ENCODE measurements around the gene MPZL2. TPM values are rescaled to one million over a fixed set of nuclear protein-coding genes. Genes with fewer than 3 reads are reported as not detected.

MPZL2 gene
- total RNA-seq, 4 donors from 2014 or later: 1.2 to 7.9 (median 3.4) TPM

GRCh38 chr11:118245936-118246562 lies 18.0 kb downstream of the MPZL2 start:
- no peak for ATAC-seq
- H3K27ac ChIP-seq: no peak overlapping the region

DNA sequence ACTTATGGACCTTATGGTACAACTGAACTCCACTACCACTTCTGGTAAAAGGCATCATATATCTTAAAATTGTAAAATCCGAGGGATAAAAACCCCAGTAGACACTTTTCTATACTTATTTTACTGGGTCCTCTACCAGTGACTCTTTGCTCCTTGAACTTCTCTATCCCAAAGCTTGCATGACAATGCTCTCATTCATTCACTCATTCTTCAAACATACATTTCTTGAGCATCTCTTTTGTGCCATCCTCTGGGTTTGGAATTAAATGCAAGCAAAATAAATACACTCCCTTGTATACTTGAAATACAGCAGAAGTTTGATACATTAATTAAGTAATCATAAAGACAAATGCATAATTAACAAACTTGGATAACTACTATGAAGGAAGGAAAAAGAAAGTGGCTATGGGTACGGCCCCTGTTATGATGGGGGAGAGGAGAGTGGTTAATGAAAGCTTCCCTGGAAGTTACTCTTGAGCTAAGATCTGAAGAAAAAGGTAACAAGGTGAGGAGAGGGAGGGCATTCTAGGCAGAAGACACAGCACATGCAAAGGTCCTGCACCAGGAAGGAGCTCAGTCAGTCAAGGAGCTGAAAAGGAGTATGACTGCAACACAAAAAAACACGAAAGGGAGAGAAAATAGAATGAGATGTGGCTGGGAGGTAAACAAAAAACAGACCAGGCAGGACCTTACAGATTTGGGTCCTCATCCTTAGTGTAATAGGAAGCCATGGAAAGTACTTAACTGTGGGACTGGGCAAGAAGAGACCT lies 19.9 kb downstream of the MPZL2 start:
- intact Hi-C loops (cut with DNase I; ENCODE audit: low total_unique reads) (loop anchor here (5.0 kb wide), 1 partner anchor 33 kb away; no protein-coding TSS in a partner anchor), in situ Hi-C loops (cut with MboI; ENCODE audit: low sequenced_read_pairs in 4 of 4) (no loop called here)
- Histone ChIP-seq H3K36me3 (no peaks in the 10 kb centered on the region), H3K9me3 (no peaks in the 10 kb centered on the region), H3K4me3 (no peak overlapping the region), H3K27me3 (peaks cover 0 to 10% (median 4%) of the 10 kb centered on the region in 3 donors), H3K4me1 (no peaks in the 10 kb centered on the region), H3K27ac (no peak overlapping the region)
- TF ChIP-seq, protein P1, sequence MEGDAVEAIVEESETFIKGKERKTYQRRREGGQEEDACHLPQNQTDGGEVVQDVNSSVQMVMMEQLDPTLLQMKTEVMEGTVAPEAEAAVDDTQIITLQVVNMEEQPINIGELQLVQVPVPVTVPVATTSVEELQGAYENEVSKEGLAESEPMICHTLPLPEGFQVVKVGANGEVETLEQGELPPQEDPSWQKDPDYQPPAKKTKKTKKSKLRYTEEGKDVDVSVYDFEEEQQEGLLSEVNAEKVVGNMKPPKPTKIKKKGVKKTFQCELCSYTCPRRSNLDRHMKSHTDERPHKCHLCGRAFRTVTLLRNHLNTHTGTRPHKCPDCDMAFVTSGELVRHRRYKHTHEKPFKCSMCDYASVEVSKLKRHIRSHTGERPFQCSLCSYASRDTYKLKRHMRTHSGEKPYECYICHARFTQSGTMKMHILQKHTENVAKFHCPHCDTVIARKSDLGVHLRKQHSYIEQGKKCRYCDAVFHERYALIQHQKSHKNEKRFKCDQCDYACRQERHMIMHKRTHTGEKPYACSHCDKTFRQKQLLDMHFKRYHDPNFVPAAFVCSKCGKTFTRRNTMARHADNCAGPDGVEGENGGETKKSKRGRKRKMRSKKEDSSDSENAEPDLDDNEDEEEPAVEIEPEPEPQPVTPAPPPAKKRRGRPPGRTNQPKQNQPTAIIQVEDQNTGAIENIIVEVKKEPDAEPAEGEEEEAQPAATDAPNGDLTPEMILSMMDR (IDR thresholded peaks at IDR 0.05 in 4 of 5, conservative IDR thresholded peaks at IDR 0.05 in 1 of 5): no peak
- TF ChIP-seq POLR2A (IDR thresholded peaks at IDR 0.05): no peak
- no peak for ATAC-seq
- no peak for DNase-seq

More at GRCh38 chr11:118245936-118246562, 18.0 kb downstream of the MPZL2 start:
- TF ChIP-seq POLR2A (IDR thresholded peaks at IDR 0.05): no peak
- TF ChIP-seq, protein P1 (IDR thresholded peaks at IDR 0.05 in 4 of 5, conservative IDR thresholded peaks at IDR 0.05 in 1 of 5): no peak
- Histone ChIP-seq H3K4me3 (no peak overlapping the region), H3K9me3 (no peaks in the 10 kb centered on the region), H3K36me3 (no peaks in the 10 kb centered on the region), H3K27me3 (peaks cover 0 to 11% (median 4%) of the 10 kb centered on the region in 3 donors), H3K4me1 (no peaks in the 10 kb centered on the region)
- in situ Hi-C loops (cut with MboI; ENCODE audit: low sequenced_read_pairs in 4 of 4) (no loop called here), intact Hi-C loops (cut with DNase I; ENCODE audit: low total_unique reads) (no loop called here)
- no peak for DNase-seq

- in situ Hi-C loops (cut with MboI; ENCODE audit: low sequenced_read_pairs in 4 of 4): no loop called here
- Histone ChIP-seq H3K4me3 (no peak overlapping the region), H3K27me3 (peaks cover 0 to 7% (median 0%) of the 10 kb centered on the region in 3 donors), H3K27ac (no peak overlapping the region), H3K36me3 (no peaks in the 10 kb centered on the region), H3K4me1 (no peaks in the 10 kb centered on the region), H3K9me3 (no peaks in the 10 kb centered on the region)
- DNase-seq (no peak), ATAC-seq (no peak)
- intact Hi-C loops (cut with DNase I; ENCODE audit: low total_unique reads): loop anchor here (5.0 kb wide), 1 partner anchor 34 kb away; no protein-coding TSS in a partner anchor
- no peak for TF ChIP-seq POLR2A (IDR thresholded peaks at IDR 0.05)
- TF ChIP-seq, protein P1 (IDR thresholded peaks at IDR 0.05 in 4 of 5, conservative IDR thresholded peaks at IDR 0.05 in 1 of 5): no peak
These were observed 20.9 kb downstream of the MPZL2 start for GRCh38 chr11:118243161-118243560.

- H3K36me3 ChIP-seq: no peaks in the 10 kb centered on the region
- intact Hi-C loops (cut with DNase I; ENCODE audit: low total_unique reads): loop anchor here (5.0 kb wide), 1 partner anchor 36 kb away; no protein-coding TSS in a partner anchor
- peaks cover 0 to 4% (median 0%) of the 10 kb centered on the region in 3 donors for H3K27me3 ChIP-seq
- DNase-seq (no peak), ATAC-seq (no peak)
- no peaks in the 10 kb centered on the region for H3K9me3 ChIP-seq
- H3K27ac ChIP-seq: peak overlapping the region in 3 of 4 donors; percentile 31 to 53 (median 51)
- H3K4me1 ChIP-seq: no peaks in the 10 kb centered on the region
- no peak overlapping the region for H3K4me3 ChIP-seq
- in situ Hi-C loops (cut with MboI; ENCODE audit: low sequenced_read_pairs in 4 of 4): no loop called here
- no peak for TF ChIP-seq POLR2A (IDR thresholded peaks at IDR 0.05)
These were observed 22.4 kb downstream of the MPZL2 start for GRCh38 chr11:118241764-118242098.

Measured in gastrocnemius medialis (tissue), 4 donors.